Breast epithelium (tissue), 4 donors: ENCODE measurements around the gene LCLAT1. TPM values are rescaled to one million over a fixed set of nuclear protein-coding genes. Genes with fewer than 3 reads are reported as not detected.

Source experiments
- DNase-seq, 2 donors: peaks; one replicate each; pipeline ENCODE4 v3.0.0-alpha.2; 2019; ENCODE audit warnings: low spot score in 2 of 2
- H3K27ac ChIP-seq, 2 donors: fragments of 200-600 bp; sonication (generic) in 1 of 2; one replicate each; pipeline ENCODE4 v1.5.1; 2016 to 2019; ENCODE audit warnings: mild to moderate bottlenecking in 1 of 2
- H3K27me3 ChIP-seq, 2 donors: fragments of 200-600 bp; sonication (generic) in 1 of 2; one replicate each; pipeline versions ENCODE4 v1.5.1 to v1.6.0; 2017 to 2019; ENCODE audit warnings: control low read depth in 1 of 2, mild to moderate bottlenecking in 1 of 2
- H3K36me3 ChIP-seq: fragments of 200-600 bp; one replicate; pipeline ENCODE4 v1.5.1; 2019
- H3K4me1 ChIP-seq, 2 donors: fragments of 200-600 bp; sonication (generic); one replicate each; pipeline ENCODE4 v1.5.1; 2016 to 2019; ENCODE audit warnings: control low read depth in 1 of 2
- H3K4me3 ChIP-seq, 3 donors: fragments of 200-600 bp; sonication (generic); 1 replicate in 2 of 3; 2 replicates in 1 of 3; pipeline ENCODE4 v1.5.1; 2016 to 2019; ENCODE audit warnings: mild to moderate bottlenecking in 3 of 3, moderate library complexity in 2 of 3
- H3K9me3 ChIP-seq, 2 donors: fragments of 200-600 bp; sonication (generic) in 1 of 2; one replicate each; pipeline ENCODE4 v1.5.1; 2016 to 2019; ENCODE audit warnings: control low read depth in 1 of 2
- CTCF ChIP-seq, 3 donors: fragments of 450-650 bp; IDR thresholded peaks; one replicate each; pipeline ENCODE4 v1.5.1; 2016 to 2017; ENCODE audit warnings: antibody characterized with exemption in 3 of 3, mild to moderate bottlenecking in 3 of 3, moderate library complexity in 3 of 3
- POLR2A ChIP-seq: fragments of 450-650 bp; IDR thresholded peaks from one replicate; pipeline ENCODE4 v1.6.1; 2016; ENCODE audit warnings: antibody characterized with exemption, mild to moderate bottlenecking, moderate library complexity
- POLR2AphosphoS5 ChIP-seq, 3 donors: sonication (generic); formaldehyde crosslinking; IDR thresholded peaks; one replicate each; pipeline ENCODE4 v1.6.1; 2017; ENCODE audit warnings: antibody characterized with exemption in 3 of 3
- intact Hi-C: fragments of 100-400 bp; cut with DNase I; formaldehyde crosslinking; loops from one replicate; pipeline ENCODE4 v1.15.1; 2023; ENCODE audit warnings: low total_unique reads
- total RNA-seq, 3 donors: library from RNA; depleted of rRNA; stranded (reverse); fragments of >200 nt; gene quantifications; one replicate each; pipeline ENCODE4 v1.1.0, GENCODE V29; 2016

The LCLAT1 gene
- total RNA-seq, 3 donors from 2014 or later: 8.0 to 20.6 (median 19.7) TPM

GRCh38 chr2:30677861-30678385 is 230.9 kb downstream of the LCLAT1 start:
- TF ChIP-seq POLR2A: no peak
- no peak for TF ChIP-seq CTCF (IDR thresholded peaks at IDR 0.05)
- no peak for TF ChIP-seq POLR2AphosphoS5 (IDR thresholded peaks at IDR 0.05)
- DNase-seq: no peak
- intact Hi-C loops: no loop called here

GRCh38 chr2:30678410-30679137 is 231.5 kb downstream of the LCLAT1 start:
- no peak for TF ChIP-seq POLR2AphosphoS5 (IDR thresholded peaks at IDR 0.05)
- TF ChIP-seq POLR2A: no peak
- Histone ChIP-seq H3K4me1 (no peaks in the 10 kb centered on the region), H3K27me3 (no peaks in the 10 kb centered on the region), H3K36me3 (no peaks in the 10 kb centered on the region), H3K4me3 (no peak overlapping the region), H3K9me3 (no peaks in the 10 kb centered on the region), H3K27ac (no peak overlapping the region)
- intact Hi-C loops: no loop called here
- no peak for DNase-seq

More at GRCh38 chr2:30677861-30678385, 230.9 kb downstream of the LCLAT1 start:
- no peaks in the 10 kb centered on the region for H3K36me3 ChIP-seq
- H3K9me3 ChIP-seq: no peaks in the 10 kb centered on the region
- H3K4me1 ChIP-seq: no peaks in the 10 kb centered on the region
- H3K4me3 ChIP-seq: no peak overlapping the region
- H3K27ac ChIP-seq: no peak overlapping the region
- H3K27me3 ChIP-seq: no peaks in the 10 kb centered on the region

- no peak for DNase-seq
- H3K36me3 ChIP-seq: no peaks in the 10 kb centered on the region
- TF ChIP-seq CTCF (IDR thresholded peaks at IDR 0.05) (no peak), POLR2A (no peak), POLR2AphosphoS5 (IDR thresholded peaks at IDR 0.05) (no peak)
- no peak overlapping the region for H3K4me3 ChIP-seq
- no peaks in the 10 kb centered on the region for H3K27me3 ChIP-seq
- H3K4me1 ChIP-seq: no peaks in the 10 kb centered on the region
- no peaks in the 10 kb centered on the region for H3K9me3 ChIP-seq
- no peak overlapping the region for H3K27ac ChIP-seq
- intact Hi-C loops: no loop called here
Measured at GRCh38 chr2:30679426-30680088, 232.5 kb downstream of the LCLAT1 start.

GRCh38 chr2:30680121-30680520 is 233.1 kb downstream of the LCLAT1 start:
- intact Hi-C loops: no loop called here
- H3K4me3 ChIP-seq: no peak overlapping the region
- H3K9me3 ChIP-seq: no peaks in the 10 kb centered on the region
- TF ChIP-seq POLR2A (no peak), POLR2AphosphoS5 (IDR thresholded peaks at IDR 0.05) (no peak), CTCF (IDR thresholded peaks at IDR 0.05) (no peak)
- H3K4me1 ChIP-seq: no peaks in the 10 kb centered on the region
- DNase-seq: no peak
- H3K27ac ChIP-seq: no peak overlapping the region
- no peaks in the 10 kb centered on the region for H3K36me3 ChIP-seq
- no peaks in the 10 kb centered on the region for H3K27me3 ChIP-seq

GRCh38 chr2:30681022-30681421 is 234.0 kb downstream of the LCLAT1 start:
- H3K27me3 ChIP-seq: no peaks in the 10 kb centered on the region
- no peak for TF ChIP-seq POLR2A
- TF ChIP-seq CTCF (IDR thresholded peaks at IDR 0.05): no peak
- TF ChIP-seq POLR2AphosphoS5 (IDR thresholded peaks at IDR 0.05): no peak
- no peaks in the 10 kb centered on the region for H3K4me1 ChIP-seq
- H3K4me3 ChIP-seq: no peak overlapping the region
- DNase-seq: no peak
- no peaks in the 10 kb centered on the region for H3K9me3 ChIP-seq
- H3K27ac ChIP-seq: no peak overlapping the region
- intact Hi-C loops: no loop called here
- no peaks in the 10 kb centered on the region for H3K36me3 ChIP-seq
